ENCODE data around the gene LOXL3. TPM values are rescaled to one million over a fixed set of nuclear protein-coding genes. Genes with fewer than 3 reads are reported as not detected.

Gene LOXL3
- total and polyA plus RNA-seq, 2 of the 8 experiments (the other 6 are each of a cell fraction or from before 2014, with no cell fraction given): 22.4 to 27.2 TPM

GRCh38 chr2:74486141-74486540 is 67.6 kb downstream of the LOXL3 start:
- H3K56ac ChIP-seq (replicated peaks; ENCODE audit: insufficient read length, low read depth, low read length): no peak overlapping the region
- DNase-seq (ENCODE audit: low read depth in 1 of 2, low spot score in 2 of 2) (no peak), FAIRE-seq (no peak)
- no peak overlapping the region for H3K9ac ChIP-seq (replicated peaks in 1 of 4; ENCODE audit: extremely low read depth in 1 of 4, low read depth in 3 of 4, low read length in 3 of 4)
- no peak overlapping the region for H3K4me3 ChIP-seq (ENCODE audit: extremely low read depth in 1 of 4, insufficient read depth in 2 of 4, low read depth in 3 of 4, low read length in 4 of 4)
- no peak overlapping the region for H2BK12ac ChIP-seq (ENCODE audit: low read depth, low read length)
- H2BK15ac ChIP-seq (ENCODE audit: low read length): no peak overlapping the region
- H3K4me1 ChIP-seq (replicated peaks in 1 of 4; ENCODE audit: control insufficient read depth in 3 of 4, insufficient read depth in 4 of 4, low read length in 3 of 4): peaks cover 0 to 6% (median 4%) of the 10 kb centered on the region in 4 experiments; a peak in 4 of 7 replicates
- no peak overlapping the region for H4K91ac ChIP-seq (replicated peaks; ENCODE audit: insufficient read length, low read length)
- no peaks in the 10 kb centered on the region; a peak in 1 of 7 replicates for H3K27me3 ChIP-seq (replicated peaks in 1 of 4; ENCODE audit: control insufficient read depth in 3 of 4, extremely low read depth in 1 of 4, insufficient read depth in 3 of 4, low read length in 3 of 4)
- no peak overlapping the region for H2BK5ac ChIP-seq (ENCODE audit: low read depth, low read length)
- H4K5ac ChIP-seq (ENCODE audit: insufficient read length, low read depth, low read length): no peak overlapping the region
- 94% methylated on average over 2 of the region's 2 CpGs; no CpG with 5 or more reads in 1 of the 2 experiments for WGBS, 2 experiments (ENCODE audit: extremely low coverage in 1 of 2, insufficient coverage in 1 of 2, insufficient read length in 1 of 2, insufficient replicate concordance in 2 of 2, low coverage in 1 of 2, low lambda C conversion rate in 2 of 2, missing lambda C conversion rate in 1 of 2)
- no peak overlapping the region for H3K4ac ChIP-seq (replicated peaks; ENCODE audit: insufficient read length, low read depth, low read length)
- no peak overlapping the region for H4K8ac ChIP-seq (ENCODE audit: extremely low read depth, insufficient read depth, low read length)
- no peak overlapping the region for H2AFZ ChIP-seq (ENCODE audit: low read length)
- ChIA-PET POLR2A (ENCODE audit: partially characterized antibody) (interaction anchor here (3.2 to 4.9 kb wide), 2 partner anchors 11 to 13 kb away, joined by 11 to 59 read pairs; partner anchors contain the start of gene LBX2), CTCF (ENCODE audit: partially characterized antibody) (interaction anchor here (1.2 kb wide), 1 partner anchor 102 kb away, joined by 9 read pairs; no protein-coding TSS in a partner anchor)
- no peak overlapping the region for H3K4me2 ChIP-seq (ENCODE audit: insufficient read depth in 1 of 2, low read depth in 2 of 2, low read length in 2 of 2)
- H3K14ac ChIP-seq (ENCODE audit: insufficient read length): no peak overlapping the region
- no peaks in the 10 kb centered on the region for H3K79me1 ChIP-seq (ENCODE audit: low read depth, low read length)
- peaks cover 2 to 8% (median 5%) of the 10 kb centered on the region in 4 experiments; a peak in 5 of 8 replicates for H3K36me3 ChIP-seq (ENCODE audit: control insufficient read depth in 2 of 4, insufficient read depth in 4 of 4, low read length in 3 of 4)
- peaks cover 6 to 11% of the 10 kb centered on the region in 2 experiments for H4K20me1 ChIP-seq (replicated peaks in 1 of 2; ENCODE audit: control insufficient read depth in 1 of 2, insufficient read depth in 2 of 2, low read length in 2 of 2)
- peaks cover 0 to 7% of the 10 kb centered on the region in 2 experiments; a peak in 1 of 4 replicates for H3K79me2 ChIP-seq (ENCODE audit: control insufficient read depth in 1 of 2, insufficient read depth in 2 of 2, low read length in 2 of 2)
- no peak overlapping the region for H3K27ac ChIP-seq (ENCODE audit: low read depth, low read length)
- no peak overlapping the region for H2BK120ac ChIP-seq (replicated peaks; ENCODE audit: low read depth, low read length)
- H3K9me3 ChIP-seq (ENCODE audit: insufficient read depth in 2 of 2, low read depth in 1 of 2, low read length in 1 of 2): no peaks in the 10 kb centered on the region
- peaks cover 9% of the 10 kb centered on the region; the same call in 1 of the 2 replicates for H3K23me2 ChIP-seq (ENCODE audit: low read depth, low read length)
- H3K18ac ChIP-seq (ENCODE audit: extremely low read depth, low read length): no peak overlapping the region
- H2AK5ac ChIP-seq (ENCODE audit: low read depth, low read length): no peak overlapping the region
- H3K23ac ChIP-seq (ENCODE audit: insufficient read length): no peak overlapping the region
- H2BK20ac ChIP-seq (ENCODE audit: low read length): no peak overlapping the region
- TF ChIP-seq CBX5 (IDR thresholded peaks at IDR 0.05; ENCODE audit: low read depth, low read length) (no peak), SP2 (IDR thresholded peaks at IDR 0.05; ENCODE audit: low read length) (no peak), SIN3A (conservative IDR thresholded peaks at IDR 0.05 in 1 of 2, IDR thresholded peaks at IDR 0.05 in 1 of 2; ENCODE audit: low read depth in 1 of 2, low read length in 2 of 2) (no peak), BACH1 (IDR thresholded peaks at IDR 0.05; ENCODE audit: low read length) (no peak), POLR2AphosphoS5 (IDR thresholded peaks at IDR 0.05; ENCODE audit: low read depth, low read length) (no peak), BRCA1 (IDR thresholded peaks at IDR 0.05; ENCODE audit: low read depth, low read length) (no peak), RXRA (IDR thresholded peaks at IDR 0.05; ENCODE audit: insufficient read depth, low read depth, low read length) (no peak), SP4 (IDR thresholded peaks at IDR 0.05; ENCODE audit: low read length) (no peak), TBP (IDR thresholded peaks at IDR 0.05; ENCODE audit: low read depth, low read length) (no peak), KDM1A (IDR thresholded peaks at IDR 0.05; ENCODE audit: borderline replicate concordance, low read length) (no peak), SIX5 (IDR thresholded peaks at IDR 0.05; ENCODE audit: low read depth, low read length) (no peak), YY1 (IDR thresholded peaks at IDR 0.05; ENCODE audit: low read depth, low read length) (no peak), RBBP5 (IDR thresholded peaks at IDR 0.05; ENCODE audit: borderline replicate concordance, low read depth, low read length) (no peak), MAFK (IDR thresholded peaks at IDR 0.05; ENCODE audit: low read depth, low read length) (no peak), RAD21 (IDR thresholded peaks at IDR 0.05 in 1 of 2, conservative IDR thresholded peaks at IDR 0.05 in 1 of 2; ENCODE audit: low read depth in 2 of 2, low read length in 2 of 2) (no peak)
